GM08714 (cell line): ENCODE measurements around the gene SEC61A1.

Source experiments
- H3K4me3 ChIP-seq: fragments of 200-500 bp; sonication (Bioruptor generic); 2 replicates; pipeline ENCODE4 v1.5.1; 2014; ENCODE audit warnings: mild to moderate bottlenecking, low read length, inconsistent platforms
- ZNF274 ChIP-seq: IDR thresholded peaks from 2 replicates; pipeline ENCODE4 v1.6.1; 2012; ENCODE audit warnings: mild to moderate bottlenecking, low read depth, low read length

The SEC61A1 gene

GRCh38 chr3:128100161-128100560 lies 47.9 kb downstream of the SEC61A1 start:
- no peak overlapping the region for H3K4me3 ChIP-seq
- no peak for TF ChIP-seq ZNF274

GRCh38 chr3:128100638-128101037 lies 48.4 kb downstream of the SEC61A1 start:
- H3K4me3 ChIP-seq, result no peak overlapping the region
- no peak for TF ChIP-seq ZNF274

- no peak overlapping the region for H3K4me3 ChIP-seq
- no peak for TF ChIP-seq ZNF274
Observed at GRCh38 chr3:128103136-128103676, 51.0 kb downstream of the SEC61A1 start.

GRCh38 chr3:128107834-128108233 lies 55.6 kb downstream of the SEC61A1 start:
- no peak overlapping the region for H3K4me3 ChIP-seq
- no peak for TF ChIP-seq ZNF274

- no peak overlapping the region for H3K4me3 ChIP-seq
- TF ChIP-seq ZNF274, result no peak
Observed at GRCh38 chr3:128111147-128111546, 58.9 kb downstream of the SEC61A1 start.

- TF ChIP-seq ZNF274, result no peak
- H3K4me3 ChIP-seq, result no peak overlapping the region
Observed at GRCh38 chr3:128112357-128112968, 60.2 kb downstream of the SEC61A1 start.

GRCh38 chr3:128113817-128114794 lies 61.9 kb downstream of the SEC61A1 start:
- TF ChIP-seq ZNF274, result no peak
- no peak overlapping the region for H3K4me3 ChIP-seq
